Activated naive CD8-positive, alpha-beta T cell treated with anti-CD3 and anti-CD28 coated beads for 36 hours (primary cell): ENCODE results near the gene FIBCD1. TPM values are rescaled to one million over a fixed set of nuclear protein-coding genes. Genes with fewer than 3 reads are reported as not detected.
"Not testable (repeated sequence)": the region's sequence is repeated elsewhere in the genome, so short reads cannot be mapped to it uniquely, and the experiment has no call there.

ENCODE experiments used
- DNase-seq: peaks from one replicate; pipeline ENCODE4 v3.0.0; 2021
- H3K27ac Mint-ChIP-seq: one replicate; pipeline ENCODE4 v1.8.0; 2022; ENCODE audit warnings: mild to moderate bottlenecking, moderate library complexity, mixed read lengths
- H3K27me3 Mint-ChIP-seq: one replicate; pipeline ENCODE4 v1.8.0; 2022; ENCODE audit warnings: mild to moderate bottlenecking, mixed read lengths
- H3K36me3 Mint-ChIP-seq: one replicate; pipeline ENCODE4 v1.8.0; 2021; ENCODE audit warnings: mild to moderate bottlenecking, mixed read lengths
- H3K4me1 Mint-ChIP-seq: one replicate; pipeline ENCODE4 v1.8.0; 2021; ENCODE audit warnings: mixed read lengths
- H3K4me3 Mint-ChIP-seq: one replicate; pipeline ENCODE4 v1.8.0; 2022; ENCODE audit warnings: mild to moderate bottlenecking, moderate library complexity, mixed read lengths
- H3K9me3 Mint-ChIP-seq: one replicate; pipeline ENCODE4 v1.8.0; 2022; ENCODE audit warnings: mixed read lengths
- total RNA-seq, 2 experiments: library from RNA; stranded (reverse); gene quantifications; one replicate each; pipeline ENCODE4 v1.2.3, GENCODE V29; 2021

Gene FIBCD1
- total RNA-seq, 2 experiments from 2014 or later: not detected

DNA sequence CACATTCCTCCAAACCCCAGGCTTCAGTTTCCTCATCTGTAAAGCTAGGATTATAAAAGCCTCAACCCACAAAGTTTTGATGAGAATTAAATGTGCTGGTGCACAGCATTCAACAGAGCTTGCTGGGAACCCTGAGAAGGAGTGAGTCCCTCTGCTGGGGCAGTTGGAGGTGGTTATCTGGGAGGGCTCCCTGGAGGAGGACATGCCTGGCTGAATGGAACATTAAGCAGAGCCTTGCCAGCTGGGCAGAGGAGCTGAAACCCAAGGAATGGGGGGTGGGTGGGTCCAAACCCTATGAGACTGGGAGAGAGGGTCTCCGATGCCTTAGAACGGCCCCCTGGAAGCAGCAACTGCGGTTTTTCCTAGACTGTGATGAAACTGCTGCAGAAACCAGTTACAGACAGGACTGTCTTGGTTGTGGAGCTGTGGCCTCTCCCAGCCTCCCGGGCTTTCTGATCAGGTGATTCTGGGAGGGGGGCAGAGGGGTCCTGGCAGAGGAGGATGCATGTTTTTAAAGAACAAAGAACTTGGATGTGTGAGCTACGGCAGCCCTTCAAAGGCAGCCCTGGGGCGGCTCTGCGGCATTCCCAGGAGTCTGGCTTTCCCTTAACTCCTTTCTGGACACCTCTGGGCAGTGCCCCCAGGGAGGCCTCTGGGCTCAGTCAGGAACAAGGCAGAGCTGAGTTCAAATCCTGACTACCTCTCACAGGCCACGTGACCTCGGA, 20.8 kb downstream of the FIBCD1 start:
- H3K27ac Mint-ChIP-seq: no peak overlapping the region
- H3K4me1 Mint-ChIP-seq: no peaks in the 10 kb centered on the region
- peaks cover 7% of the 10 kb centered on the region for H3K27me3 Mint-ChIP-seq
- H3K9me3 Mint-ChIP-seq: no peaks in the 10 kb centered on the region
- no peaks in the 10 kb centered on the region for H3K36me3 Mint-ChIP-seq
- H3K4me3 Mint-ChIP-seq: no peak overlapping the region
- DNase-seq: no peak

DNA sequence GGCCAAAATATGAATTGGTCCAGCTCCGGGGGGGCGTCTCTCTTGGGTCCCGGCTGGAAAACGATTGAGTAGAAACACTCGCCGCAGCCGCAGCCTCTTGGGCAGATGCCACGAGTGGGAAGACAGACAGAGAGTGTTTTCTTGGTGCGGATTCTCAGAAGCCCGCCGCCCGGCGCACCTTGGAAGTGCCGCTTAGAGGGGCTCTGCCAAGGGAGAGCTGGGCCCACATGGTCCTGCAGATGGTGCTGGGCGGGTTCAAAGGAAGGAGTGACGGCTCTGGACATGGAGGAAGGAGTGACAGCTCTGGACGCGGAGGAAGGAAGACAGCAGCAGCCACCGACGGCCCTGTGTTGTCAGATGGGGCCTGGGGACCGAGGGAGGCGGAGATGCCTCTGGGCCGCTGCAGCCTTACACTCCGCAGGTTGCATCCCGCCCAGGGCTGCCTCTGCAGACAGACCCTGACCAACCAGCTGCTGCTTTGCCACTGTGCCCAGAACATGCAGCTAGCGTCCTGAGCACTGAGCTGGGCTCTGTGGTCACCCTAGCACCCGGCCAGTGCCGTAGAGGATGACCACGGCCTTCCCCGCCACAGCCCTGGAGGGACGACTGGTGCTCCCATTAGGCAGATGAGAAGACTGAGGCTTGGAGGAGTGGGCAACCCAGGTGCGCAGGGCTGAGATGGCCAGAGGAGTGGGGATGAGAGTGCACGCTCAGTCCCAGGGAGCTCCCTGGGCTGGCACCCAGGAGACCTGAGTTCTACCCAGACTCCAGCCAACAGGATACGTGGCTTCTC, 21.7 kb downstream of the FIBCD1 start:
- H3K4me3 Mint-ChIP-seq: no peak overlapping the region
- H3K27ac Mint-ChIP-seq: no peak overlapping the region
- H3K27me3 Mint-ChIP-seq: peaks cover 1% of the 10 kb centered on the region
- no peaks in the 10 kb centered on the region for H3K36me3 Mint-ChIP-seq
- H3K4me1 Mint-ChIP-seq: no peaks in the 10 kb centered on the region
- DNase-seq: no peak
- H3K9me3 Mint-ChIP-seq: no peaks in the 10 kb centered on the region

DNA sequence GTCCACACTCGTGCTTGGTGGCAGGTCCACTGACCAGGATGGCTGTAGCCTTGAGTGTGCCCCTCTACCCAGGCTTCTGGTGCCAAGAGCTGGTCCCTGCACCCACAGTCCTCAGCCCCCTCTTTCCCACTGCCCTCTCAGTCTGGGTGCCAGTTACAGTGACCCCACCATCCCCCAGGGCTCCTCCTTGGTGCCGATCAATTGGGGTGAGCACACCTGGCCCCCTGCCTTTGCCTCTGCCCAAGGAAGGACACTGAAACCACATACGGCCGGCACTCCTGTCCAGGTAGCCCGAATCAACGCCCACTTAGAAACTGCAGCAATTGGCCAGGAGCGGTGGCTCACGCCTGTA, 24.0 kb downstream of the FIBCD1 start:
- Mint-ChIP-seq H3K36me3 (no peaks in the 10 kb centered on the region), H3K4me3 (no peak overlapping the region), H3K27ac (no peak overlapping the region), H3K27me3 (no peaks in the 10 kb centered on the region), H3K4me1 (peaks cover 4% of the 10 kb centered on the region), H3K9me3 (no peaks in the 10 kb centered on the region)
- DNase-seq: no peak

DNA sequence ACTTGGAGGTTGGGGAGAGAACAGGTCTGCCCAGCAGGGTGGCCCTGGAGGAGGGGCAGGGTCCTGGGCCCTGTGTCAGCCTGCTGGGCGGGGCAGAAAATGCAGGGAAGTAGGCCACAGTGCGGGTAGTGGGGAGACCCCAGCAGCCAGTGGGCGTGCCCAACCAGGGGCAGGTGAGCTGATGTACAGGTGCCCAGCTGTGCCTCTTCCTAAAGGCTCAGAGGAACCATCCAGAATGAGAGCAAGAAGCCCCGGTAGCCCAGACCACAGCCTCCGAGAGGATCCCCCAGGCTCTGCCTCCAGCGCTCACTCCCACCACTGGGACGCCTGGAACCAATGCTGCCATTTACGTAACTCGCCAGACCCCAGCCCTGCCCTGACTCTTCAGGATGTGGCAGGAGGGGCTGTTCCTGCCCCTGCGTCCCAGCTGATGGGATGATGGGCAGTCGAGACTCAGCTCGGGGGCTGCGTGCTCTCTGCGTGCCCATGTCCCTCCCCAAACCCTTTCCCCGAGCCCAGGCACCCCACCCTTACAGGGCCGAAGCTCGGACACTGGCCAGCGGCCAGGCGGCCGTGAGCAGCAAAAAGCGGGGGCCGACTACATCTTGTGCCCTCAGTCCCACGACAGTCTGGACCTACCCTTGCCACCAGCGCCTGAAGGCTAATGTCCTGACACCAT, 24.5 kb downstream of the FIBCD1 start:
- DNase-seq: no peak
- Mint-ChIP-seq H3K9me3 (no peaks in the 10 kb centered on the region), H3K27ac (no peak overlapping the region), H3K4me1 (peaks cover 4% of the 10 kb centered on the region), H3K4me3 (no peak overlapping the region), H3K36me3 (no peaks in the 10 kb centered on the region), H3K27me3 (no peaks in the 10 kb centered on the region)

DNA sequence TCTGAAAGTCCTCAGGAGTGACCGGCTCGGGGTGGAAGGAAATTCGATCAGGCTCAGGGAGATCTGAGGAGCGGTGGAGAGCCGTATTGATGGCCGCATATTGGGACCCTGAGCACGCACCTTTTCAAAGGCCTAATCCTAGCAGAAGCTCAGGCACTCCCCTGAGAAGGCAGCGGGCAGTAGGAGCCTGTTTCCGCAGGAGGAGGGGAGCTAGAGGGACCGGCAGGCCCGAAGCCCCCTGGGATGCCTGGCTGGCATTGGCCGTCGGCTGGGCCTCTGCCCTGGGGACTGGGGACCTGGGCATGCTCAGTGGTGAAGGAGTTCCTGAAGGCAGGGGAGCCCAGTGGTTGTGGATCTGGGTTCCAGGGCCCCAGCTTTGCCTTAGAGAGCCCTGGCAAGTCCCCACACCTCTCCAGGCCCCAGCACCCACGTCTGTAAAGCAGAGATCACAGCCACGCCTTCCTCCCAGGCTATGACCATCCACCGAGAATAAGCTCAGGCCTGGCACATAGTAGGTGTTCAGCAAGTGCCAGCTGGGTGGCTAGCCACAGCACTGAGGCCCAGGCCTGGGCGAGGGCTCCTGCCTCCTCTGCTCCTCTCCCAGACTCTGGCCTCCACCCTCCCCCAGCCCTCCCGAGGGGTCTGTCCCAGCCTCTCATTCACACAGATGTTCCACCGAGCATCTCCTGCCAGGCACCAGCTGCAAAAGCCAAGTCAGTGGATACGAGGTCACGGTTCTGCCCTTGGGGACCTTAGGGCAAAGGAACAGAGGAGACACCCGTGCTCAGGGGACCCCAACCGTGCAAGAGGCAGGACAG, 25.2 kb downstream of the FIBCD1 start:
- Mint-ChIP-seq H3K36me3 (no peaks in the 10 kb centered on the region), H3K27ac (no peak overlapping the region)
- no peak for DNase-seq

DNA sequence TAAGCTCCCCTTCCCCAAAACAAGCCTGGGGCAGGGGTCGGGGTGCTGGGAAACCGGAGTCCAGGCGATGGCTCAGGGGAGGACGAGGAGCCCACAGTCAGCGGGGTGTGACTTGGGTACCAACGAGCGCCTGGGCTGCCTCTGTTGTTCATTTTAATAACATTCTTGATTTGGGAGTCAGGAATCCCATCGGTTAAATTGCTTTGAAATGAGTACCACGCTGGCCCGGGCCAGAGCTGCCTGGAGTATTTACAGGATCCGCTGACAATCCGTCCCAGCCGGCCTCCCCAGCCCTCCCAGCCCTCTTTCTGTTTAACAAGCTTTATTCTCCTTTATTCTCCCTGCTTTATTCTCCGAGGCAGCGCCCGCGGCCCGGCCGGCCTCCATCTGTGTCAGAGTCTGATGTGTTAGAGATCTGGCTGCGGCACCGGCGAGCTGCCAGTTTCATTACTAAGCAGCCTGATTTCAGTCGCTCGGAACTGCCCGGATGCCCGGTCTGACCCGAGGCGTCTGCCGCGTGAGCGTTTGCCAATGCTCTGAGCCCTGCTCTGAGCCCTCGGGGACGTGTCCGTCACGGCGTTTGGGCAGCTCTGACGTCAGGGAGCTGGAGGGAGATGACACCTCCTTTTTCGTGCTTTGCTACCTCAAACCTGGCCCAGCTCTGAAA, 26.0 kb downstream of the FIBCD1 start:
- Mint-ChIP-seq H3K9me3 (no peaks in the 10 kb centered on the region), H3K4me1 (peaks cover 5% of the 10 kb centered on the region), H3K4me3 (no peak overlapping the region), H3K36me3 (no peaks in the 10 kb centered on the region), H3K27ac (no peak overlapping the region), H3K27me3 (no peaks in the 10 kb centered on the region)
- no peak for DNase-seq

More for the DNA sequence above, 25.2 kb downstream of the FIBCD1 start:
- H3K27me3 Mint-ChIP-seq: no peaks in the 10 kb centered on the region
- H3K9me3 Mint-ChIP-seq: no peaks in the 10 kb centered on the region
- H3K4me3 Mint-ChIP-seq: no peak overlapping the region
- H3K4me1 Mint-ChIP-seq: peaks cover 4% of the 10 kb centered on the region

DNA sequence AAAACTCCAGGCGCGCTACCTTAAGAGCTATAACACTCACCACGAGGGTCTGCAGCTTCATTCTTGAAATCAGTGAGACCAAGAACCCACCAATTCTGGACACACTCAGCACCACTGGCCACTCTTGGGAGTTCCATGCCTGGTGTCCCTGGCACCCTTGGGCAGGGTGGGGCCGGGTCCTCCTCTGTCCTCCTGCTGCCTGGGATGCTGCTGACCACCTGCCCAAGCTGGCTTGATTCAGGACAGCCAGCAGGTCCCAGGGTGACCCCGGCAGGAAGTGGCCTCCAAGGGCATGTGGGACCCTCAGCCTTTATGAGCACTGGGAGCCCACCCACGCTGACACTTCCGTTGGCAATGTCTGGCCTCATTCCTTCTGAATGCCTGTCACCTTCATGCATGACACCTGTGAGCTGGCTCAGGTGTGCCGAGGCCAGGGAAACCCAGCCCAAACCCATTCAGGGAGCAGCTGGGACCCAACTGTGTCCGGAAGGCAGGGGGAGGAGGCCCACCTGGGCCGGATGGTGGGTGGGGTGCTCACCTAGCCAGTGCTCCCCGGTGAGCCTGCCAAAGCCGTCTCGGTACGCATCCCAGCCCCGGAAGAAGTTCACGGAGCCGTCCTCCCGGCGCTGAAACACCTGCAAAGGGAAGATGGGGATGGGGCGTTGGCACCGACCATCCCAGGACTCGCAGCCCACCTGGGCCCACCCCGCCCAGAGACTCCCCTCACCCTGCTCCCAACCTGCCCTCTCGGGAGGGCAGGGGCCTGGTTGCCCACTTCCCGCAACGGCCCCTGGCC, 27.6 kb downstream of the FIBCD1 start:
- no peak for DNase-seq
- Mint-ChIP-seq H3K4me3 (no peak overlapping the region), H3K27ac (no peak overlapping the region), H3K9me3 (no peaks in the 10 kb centered on the region), H3K4me1 (peaks cover 7% of the 10 kb centered on the region), H3K27me3 (no peaks in the 10 kb centered on the region), H3K36me3 (no peaks in the 10 kb centered on the region)

DNA sequence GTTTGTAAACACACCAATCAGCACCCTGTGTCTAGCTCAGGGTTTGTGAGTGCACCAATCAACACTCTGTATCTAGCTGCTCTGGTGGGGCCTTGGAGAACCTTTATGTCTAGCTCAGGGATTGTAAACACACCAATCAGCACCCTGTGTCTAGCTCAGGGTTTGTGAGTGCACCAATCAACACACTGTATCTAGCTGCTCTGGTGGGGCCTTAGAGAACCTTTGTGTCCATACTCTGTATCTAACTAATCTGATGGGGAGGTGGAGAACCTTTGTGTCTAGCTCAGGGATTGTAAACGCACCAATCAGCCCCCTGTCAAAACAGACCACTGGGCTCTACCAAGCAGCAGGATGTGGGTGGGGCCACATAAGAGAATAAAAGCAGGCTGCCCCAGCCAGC, 28.4 kb downstream of the FIBCD1 start:
- not testable (repeated sequence) for H3K27ac Mint-ChIP-seq, H3K4me1 Mint-ChIP-seq, H3K9me3 Mint-ChIP-seq, H3K4me3 Mint-ChIP-seq, DNase-seq, H3K27me3 Mint-ChIP-seq, H3K36me3 Mint-ChIP-seq

DNA sequence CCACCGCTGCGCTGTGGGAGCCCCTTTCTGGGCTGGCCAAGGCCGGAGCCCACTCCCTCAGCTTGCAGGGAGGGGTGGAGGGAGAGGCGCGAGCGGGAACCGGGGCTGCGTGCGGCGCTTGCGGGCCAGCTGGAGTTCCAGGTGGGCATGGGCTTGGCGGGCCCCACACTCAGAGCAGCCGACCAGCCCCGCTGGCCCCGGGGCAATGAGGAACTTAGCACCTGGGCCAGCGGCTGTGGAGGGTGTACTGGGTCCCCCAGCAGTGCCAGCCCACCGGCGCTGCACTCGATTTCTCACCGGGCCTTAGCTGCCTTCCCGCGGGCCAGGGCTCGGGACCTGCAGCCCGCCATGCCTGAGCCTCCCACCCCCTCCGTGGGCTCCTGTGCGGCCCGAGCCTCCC, 29.0 kb downstream of the FIBCD1 start:
- not testable (repeated sequence) for DNase-seq, H3K4me3 Mint-ChIP-seq, H3K9me3 Mint-ChIP-seq, H3K4me1 Mint-ChIP-seq, H3K27ac Mint-ChIP-seq, H3K36me3 Mint-ChIP-seq, H3K27me3 Mint-ChIP-seq

DNA sequence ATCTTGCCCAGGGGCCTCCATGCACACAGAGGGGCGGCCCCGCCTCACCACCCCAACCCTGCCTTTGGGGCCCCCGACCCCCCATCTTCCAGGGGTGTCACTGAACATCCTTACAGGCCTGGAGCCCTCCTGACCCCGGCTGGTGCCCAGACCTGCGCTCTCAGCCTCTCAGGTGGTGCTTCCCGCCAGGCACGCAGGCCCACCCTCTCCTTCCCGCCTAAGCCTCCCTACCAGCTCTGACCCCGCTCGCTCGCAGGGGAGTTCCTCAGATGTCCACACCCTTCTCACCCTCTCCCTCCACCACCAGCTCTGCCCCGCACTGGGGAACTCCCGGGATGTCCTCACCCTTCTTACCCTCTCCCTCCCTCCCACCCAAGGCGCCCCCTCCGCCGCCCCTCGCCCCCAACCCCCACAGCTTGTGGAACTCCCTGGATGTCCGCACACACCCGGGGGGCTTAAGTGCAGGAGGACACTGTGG, 30.1 kb downstream of the FIBCD1 start:
- DNase-seq: no peak
- no peak overlapping the region for H3K4me3 Mint-ChIP-seq
- H3K36me3 Mint-ChIP-seq: no peaks in the 10 kb centered on the region
- peaks cover 7% of the 10 kb centered on the region for H3K4me1 Mint-ChIP-seq
- H3K27me3 Mint-ChIP-seq: no peaks in the 10 kb centered on the region
- no peak overlapping the region for H3K27ac Mint-ChIP-seq
- H3K9me3 Mint-ChIP-seq: no peaks in the 10 kb centered on the region

DNA sequence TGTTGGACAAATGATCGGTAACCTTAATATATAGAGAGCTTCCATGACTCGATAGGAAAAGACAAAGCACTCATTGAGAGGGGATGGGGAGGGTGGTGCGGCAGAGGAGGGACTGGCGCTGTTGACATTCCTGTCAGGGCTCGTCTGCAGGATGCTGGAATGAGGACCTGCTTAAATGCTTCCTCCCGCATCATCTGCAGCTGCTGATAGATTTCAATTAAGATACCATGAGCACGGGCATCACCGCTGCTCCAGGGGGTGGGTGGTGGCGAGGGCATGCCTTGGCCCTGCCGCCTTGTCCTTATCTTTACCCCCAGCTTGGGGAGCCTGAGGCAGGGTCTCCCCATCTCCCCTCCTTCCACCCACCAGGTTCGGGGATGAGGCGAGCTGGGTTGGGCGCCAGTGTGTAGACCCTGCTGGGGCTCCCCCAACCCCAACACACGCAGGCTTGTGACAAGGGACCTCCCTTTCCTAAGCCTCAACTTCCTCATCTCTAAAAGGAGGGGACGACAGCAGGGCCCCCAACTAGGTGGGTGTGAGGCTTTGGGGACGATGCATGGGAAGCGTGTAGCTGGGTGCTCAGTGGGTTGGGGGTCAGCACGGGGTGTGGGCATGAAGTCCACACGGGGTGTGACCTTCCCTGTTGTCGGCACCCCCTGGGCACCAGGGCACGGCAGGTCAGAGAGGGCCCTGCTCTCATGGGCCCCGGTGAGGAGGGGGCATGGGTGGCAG, 30.7 kb downstream of the FIBCD1 start:
- DNase-seq: no peak
- Mint-ChIP-seq H3K27me3 (peaks cover 3% of the 10 kb centered on the region), H3K27ac (no peak overlapping the region), H3K4me3 (no peak overlapping the region), H3K9me3 (no peaks in the 10 kb centered on the region), H3K4me1 (peaks cover 7% of the 10 kb centered on the region), H3K36me3 (no peaks in the 10 kb centered on the region)

DNA sequence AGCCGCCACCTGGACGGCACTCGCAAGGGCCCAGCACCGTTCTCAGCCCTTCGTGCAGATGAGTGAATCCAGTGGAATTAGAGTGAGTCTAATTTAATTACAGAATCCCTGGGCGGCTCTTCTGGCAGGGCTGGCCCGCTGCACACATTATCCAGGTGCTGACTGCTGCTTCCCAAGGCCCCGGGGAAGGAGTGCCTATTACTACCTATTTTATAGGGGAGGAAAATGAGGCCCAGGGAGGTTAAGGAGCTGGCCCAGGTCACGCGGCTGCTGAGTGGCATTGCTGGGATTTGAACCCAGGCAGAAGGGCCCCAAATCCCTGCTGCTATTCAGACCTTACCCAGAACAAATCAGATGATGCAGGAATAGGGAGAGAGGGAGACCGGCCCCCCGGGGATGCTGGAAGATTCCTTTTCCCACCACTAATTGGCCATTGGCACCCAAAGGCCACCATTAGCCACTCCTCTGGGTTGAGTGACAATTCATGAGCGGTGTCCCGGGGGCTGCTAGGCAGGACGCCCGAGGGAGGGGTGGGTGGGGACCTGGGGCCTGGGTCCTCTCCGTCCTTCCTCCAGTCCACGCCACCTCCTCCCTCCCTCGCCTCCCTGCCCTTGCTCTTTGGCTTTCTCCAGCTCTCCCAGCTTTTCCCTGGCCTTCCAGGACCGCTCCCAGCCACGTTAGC, 32.2 kb downstream of the FIBCD1 start:
- no peaks in the 10 kb centered on the region for H3K36me3 Mint-ChIP-seq
- no peak overlapping the region for H3K27ac Mint-ChIP-seq
- no peak overlapping the region for H3K4me3 Mint-ChIP-seq
- no peak for DNase-seq
- no peaks in the 10 kb centered on the region for H3K9me3 Mint-ChIP-seq
- H3K27me3 Mint-ChIP-seq: peaks cover 3% of the 10 kb centered on the region
- H3K4me1 Mint-ChIP-seq: peaks cover 7% of the 10 kb centered on the region
